Measurements from ENCODE around the gene TEF.

The TEF gene

DNA sequence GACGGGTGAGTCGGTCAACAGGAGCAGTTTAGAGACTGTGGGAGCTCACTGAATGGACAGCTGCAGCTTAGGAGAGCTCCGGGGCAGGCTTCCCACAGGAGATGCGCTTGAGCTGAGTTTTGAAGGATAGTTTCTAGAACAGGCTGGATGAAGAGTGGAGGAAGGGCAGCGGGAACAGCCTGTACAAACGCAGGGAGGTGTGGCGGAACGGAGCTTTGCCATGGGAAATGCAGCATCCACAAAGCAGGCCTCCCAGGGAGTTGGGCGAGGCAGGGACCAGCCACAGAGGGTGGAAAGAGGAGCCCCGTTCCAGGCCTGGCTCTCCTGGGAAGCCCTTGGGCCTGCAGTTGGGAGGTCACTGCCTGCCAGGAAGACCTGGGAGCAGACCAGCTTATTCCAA is 26.8 kb upstream of the TEF start:
- no peak for DNase-seq (ENCODE audit: extremely low read depth, low read depth)
- TF ChIP-seq CTCF (IDR thresholded peaks at IDR 0.05; ENCODE audit: low read depth, low read length), result no peak

GRCh38 chr22:41355895-41356294 is 25.8 kb upstream of the TEF start:
- no peak for TF ChIP-seq CTCF (IDR thresholded peaks at IDR 0.05; ENCODE audit: low read depth, low read length)
- DNase-seq (ENCODE audit: extremely low read depth, low read depth), result no peak

- DNase-seq (ENCODE audit: extremely low read depth, low read depth), result no peak
- no peak for TF ChIP-seq CTCF (IDR thresholded peaks at IDR 0.05; ENCODE audit: low read depth, low read length)
These were observed 25.2 kb upstream of the TEF start for GRCh38 chr22:41356430-41357028.

- no peak for DNase-seq (ENCODE audit: extremely low read depth, low read depth)
- no peak for TF ChIP-seq CTCF (IDR thresholded peaks at IDR 0.05; ENCODE audit: low read depth, low read length)
These were observed 24.6 kb upstream of the TEF start for GRCh38 chr22:41357191-41357590.

- DNase-seq (ENCODE audit: extremely low read depth, low read depth), result no peak
- TF ChIP-seq CTCF (IDR thresholded peaks at IDR 0.05; ENCODE audit: low read depth, low read length), result no peak
These were observed 22.8 kb upstream of the TEF start for GRCh38 chr22:41358927-41359326.

- DNase-seq (ENCODE audit: extremely low read depth, low read depth), result no peak
- TF ChIP-seq CTCF (IDR thresholded peaks at IDR 0.05; ENCODE audit: low read depth, low read length), result no peak
These were observed 22.4 kb upstream of the TEF start for GRCh38 chr22:41359376-41359775.

- no peak for DNase-seq (ENCODE audit: extremely low read depth, low read depth)
- no peak for TF ChIP-seq CTCF (IDR thresholded peaks at IDR 0.05; ENCODE audit: low read depth, low read length)
These were observed 21.6 kb upstream of the TEF start for GRCh38 chr22:41360126-41360525.
